Measurements from ENCODE around the gene FBXO8.

Gene FBXO8

GRCh38 chr4:174241162-174241561 lies 42.3 kb downstream of the FBXO8 start:
- DNase-seq: no peak

GRCh38 chr4:174236359-174236758 lies 47.1 kb downstream of the FBXO8 start:
- no peak for DNase-seq

- no peak for DNase-seq
Measured at GRCh38 chr4:174230680-174231079, 52.8 kb downstream of the FBXO8 start.

- no peak for DNase-seq
Measured at GRCh38 chr4:174230148-174230547, 53.3 kb downstream of the FBXO8 start.

- DNase-seq: no peak
Measured at GRCh38 chr4:174228988-174229387, 54.5 kb downstream of the FBXO8 start.

- DNase-seq: no peak
Measured at GRCh38 chr4:174225349-174226049, 58.0 kb downstream of the FBXO8 start.

- no peak for DNase-seq
Measured at GRCh38 chr4:174224550-174224949, 58.9 kb downstream of the FBXO8 start.

- DNase-seq: no peak
Measured at GRCh38 chr4:174222266-174222872, 61.1 kb downstream of the FBXO8 start.

GRCh38 chr4:174218127-174218790 lies 65.2 kb downstream of the FBXO8 start:
- DNase-seq: no peak

GRCh38 chr4:174217273-174218126 lies 66.0 kb downstream of the FBXO8 start:
- DNase-seq: no peak

- DNase-seq: no peak
Measured at GRCh38 chr4:174216799-174217272, 66.6 kb downstream of the FBXO8 start.

GRCh38 chr4:174215961-174216680 lies 67.3 kb downstream of the FBXO8 start:
- no peak for DNase-seq

- DNase-seq: no peak
Measured at GRCh38 chr4:174215057-174215456, 68.4 kb downstream of the FBXO8 start.

GRCh38 chr4:174214101-174214878 lies 69.2 kb downstream of the FBXO8 start:
- DNase-seq: no peak

GRCh38 chr4:174213731-174214100 lies 69.8 kb downstream of the FBXO8 start:
- DNase-seq: no peak

- DNase-seq: no peak
Measured at GRCh38 chr4:174212061-174212460, 71.4 kb downstream of the FBXO8 start.

GRCh38 chr4:174211622-174212044 lies 71.8 kb downstream of the FBXO8 start:
- DNase-seq: no peak

GRCh38 chr4:174210952-174211490 lies 72.4 kb downstream of the FBXO8 start:
- no peak for DNase-seq

GRCh38 chr4:174210354-174210753 lies 73.1 kb downstream of the FBXO8 start:
- no peak for DNase-seq

GRCh38 chr4:174209341-174209740 lies 74.1 kb downstream of the FBXO8 start:
- no peak for DNase-seq

- no peak for DNase-seq
Measured at GRCh38 chr4:174207367-174207766, 76.1 kb downstream of the FBXO8 start.

Measured in GDM1 (cell line).